SK-N-MC (cell line): ENCODE measurements around the gene LMBRD2.
"Not testable (repeated sequence)": the region's sequence is repeated elsewhere in the genome, so short reads cannot be mapped to it uniquely, and the experiment has no call there.

Experiments used
- DNase-seq: peaks from one replicate; pipeline ENCODE4 v3.0.0-alpha.2; 2011; ENCODE audit warnings: low read depth, low spot score
- H3K27ac ChIP-seq: fragments of 200-600 bp; sonication (generic); 2 replicates; pipeline ENCODE4 v1.5.1; 2016; ENCODE audit warnings: mixed run types
- H3K36me3 ChIP-seq: fragments of 200-600 bp; sonication (generic); 2 replicates; pipeline ENCODE4 v1.6.1; 2017; ENCODE audit warnings: antibody characterized with exemption, low read length, mixed read lengths; ENCODE audit not compliant: insufficient read depth
- H3K4me3 ChIP-seq: fragments of 200-600 bp; sonication (generic); 2 replicates; pipeline ENCODE4 v1.5.1; 2016
- H3K9ac ChIP-seq: fragments of 200-600 bp; sonication (generic); 2 replicates; pipeline ENCODE4 v1.8.0; 2017; ENCODE audit warnings: mixed run types, mixed read lengths; ENCODE audit not compliant: insufficient read length
- H3K9me3 ChIP-seq: fragments of 200-600 bp; sonication (generic); 2 replicates; pipeline ENCODE4 v1.6.1; 2017; ENCODE audit warnings: low read depth, mild to moderate bottlenecking, antibody characterized with exemption, low read length, moderate library complexity, mixed read lengths
- EZH2 ChIP-seq: fragments of 200-600 bp; sonication (generic); IDR thresholded peaks from one replicate; pipeline ENCODE4 v1.6.1; 2017; ENCODE audit warnings: antibody characterized with exemption
- FOXP2 ChIP-seq: optimal IDR thresholded peaks from 2 replicates; pipeline ENCODE3; 2011; ENCODE audit warnings: mild to moderate bottlenecking, moderate library complexity; ENCODE audit not compliant: insufficient read depth; ENCODE audit errors: extremely low read length, control extremely low read depth
- POLR2AphosphoS5 ChIP-seq: IDR thresholded peaks from 2 replicates; pipeline ENCODE4 v1.6.1; 2012; ENCODE audit warnings: mild to moderate bottlenecking, low read depth, low read length, borderline replicate concordance

LMBRD2 gene

DNA sequence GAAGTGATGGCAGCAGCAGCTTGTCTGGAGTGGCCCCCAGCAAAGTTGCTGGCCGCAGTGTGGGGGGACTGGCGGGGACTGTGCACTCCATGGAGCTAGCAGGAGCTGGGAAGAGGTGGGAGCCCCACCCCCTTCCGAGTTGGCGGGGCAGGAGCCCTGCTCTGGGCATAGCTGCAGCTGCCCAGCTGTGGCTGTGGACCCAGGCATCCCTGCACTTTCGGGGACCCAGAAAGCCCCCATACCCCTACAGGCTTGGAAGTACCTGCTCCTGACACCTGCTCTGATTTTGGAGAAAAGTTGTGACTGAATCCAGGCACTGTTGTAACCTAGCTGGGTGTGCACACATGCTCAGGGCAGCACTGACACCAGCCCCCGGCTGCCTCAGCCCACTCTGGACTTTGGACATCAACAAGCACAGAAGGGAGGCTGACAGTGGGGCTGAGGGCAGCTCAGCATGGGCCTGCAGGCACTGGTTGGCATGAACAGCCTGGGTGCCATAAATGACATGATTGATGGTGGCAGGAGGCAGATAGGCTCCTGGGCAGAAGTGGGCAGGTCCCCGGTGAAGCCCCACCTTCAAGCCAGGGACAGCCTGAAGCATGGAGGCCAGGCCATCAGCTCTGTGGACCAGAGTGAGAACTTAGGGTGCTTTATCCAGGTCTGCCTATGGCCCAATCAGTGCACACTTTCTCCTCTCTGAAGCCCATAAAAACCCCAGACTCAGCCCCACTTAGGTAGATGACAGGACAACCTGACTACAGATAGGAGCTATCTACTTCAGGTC, 12.6 kb downstream of the LMBRD2 start:
- Histone ChIP-seq H3K9ac (no peak overlapping the region), H3K27ac (no peak overlapping the region), H3K4me3 (no peak overlapping the region), H3K36me3 (peaks cover 14% of the 10 kb centered on the region), H3K9me3 (no peaks in the 10 kb centered on the region)
- DNase-seq = no peak
- TF ChIP-seq POLR2AphosphoS5 (no peak), FOXP2 (no peak), EZH2 (no peak)

DNA sequence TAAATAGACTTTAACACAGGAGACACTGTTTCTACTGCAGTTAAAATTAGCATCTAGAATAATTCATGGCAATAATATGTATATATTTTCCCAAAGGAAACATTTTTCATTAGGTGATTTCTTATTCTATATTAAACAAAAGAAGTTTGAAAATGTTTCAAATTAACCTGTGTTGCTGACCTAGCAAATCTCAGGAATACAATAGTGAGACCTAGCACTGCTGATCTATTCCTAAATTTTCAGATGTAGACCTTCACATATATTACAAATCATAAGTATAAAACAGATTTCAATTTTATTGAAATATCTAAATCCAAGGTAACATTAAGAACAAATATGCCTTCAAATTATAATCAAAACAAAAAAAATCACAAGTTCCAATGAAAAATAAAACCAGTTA, 15.1 kb downstream of the LMBRD2 start:
- Histone ChIP-seq H3K9me3 (no peaks in the 10 kb centered on the region; the same call in 1 of the 2 replicates), H3K4me3 (no peak overlapping the region), H3K27ac (no peak overlapping the region), H3K36me3 (peaks cover 14% of the 10 kb centered on the region), H3K9ac (no peak overlapping the region)
- DNase-seq = no peak
- TF ChIP-seq EZH2 (no peak), POLR2AphosphoS5 (no peak), FOXP2 (no peak)

DNA sequence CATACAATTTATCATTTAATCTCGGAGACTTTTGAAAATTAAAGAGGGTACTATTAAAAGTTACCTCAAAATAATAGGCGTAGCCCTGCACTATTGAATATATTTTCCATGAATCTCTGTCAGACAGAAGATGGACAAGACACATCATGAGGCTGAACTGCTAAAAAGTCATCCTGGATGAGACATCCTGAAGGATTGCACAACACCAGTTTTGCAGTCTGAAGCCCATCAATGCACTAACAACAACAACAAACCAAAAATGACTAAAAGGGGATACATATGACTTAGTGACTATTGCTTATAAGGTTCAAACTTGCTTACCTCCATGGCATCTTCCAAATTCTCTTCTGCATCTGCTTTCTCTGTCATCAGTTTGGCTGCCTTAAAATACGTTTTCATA, 15.7 kb downstream of the LMBRD2 start:
- no peak for DNase-seq
- Histone ChIP-seq H3K9ac (no peak overlapping the region), H3K36me3 (peaks cover 10% of the 10 kb centered on the region; the same call in 1 of the 2 replicates), H3K9me3 (no peaks in the 10 kb centered on the region; the same call in 1 of the 2 replicates), H3K4me3 (no peak overlapping the region), H3K27ac (no peak overlapping the region)
- TF ChIP-seq FOXP2 = no peak
- TF ChIP-seq EZH2 = no peak

DNA sequence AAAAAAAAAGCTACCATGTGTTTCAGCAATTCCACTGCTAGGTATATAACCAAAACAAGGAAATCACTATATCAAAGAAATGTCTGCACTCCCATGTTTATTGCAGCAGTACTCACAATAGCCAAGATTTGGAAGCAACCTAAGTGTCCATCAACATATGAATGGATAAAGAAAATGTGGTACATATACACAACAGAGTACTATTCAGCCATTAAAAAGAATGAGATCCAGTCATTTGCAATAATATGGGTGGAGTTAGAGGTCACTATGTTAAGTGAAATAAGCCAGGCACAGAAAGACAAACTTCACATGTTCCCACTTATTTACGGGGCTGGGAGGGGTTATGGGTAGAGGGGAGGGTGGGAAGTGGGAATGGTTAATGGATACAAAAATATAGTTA, 18.7 kb downstream of the LMBRD2 start:
- H3K9ac ChIP-seq, H3K4me3 ChIP-seq, H3K27ac ChIP-seq, DNase-seq, H3K36me3 ChIP-seq, H3K9me3 ChIP-seq: not testable (repeated sequence)

DNA sequence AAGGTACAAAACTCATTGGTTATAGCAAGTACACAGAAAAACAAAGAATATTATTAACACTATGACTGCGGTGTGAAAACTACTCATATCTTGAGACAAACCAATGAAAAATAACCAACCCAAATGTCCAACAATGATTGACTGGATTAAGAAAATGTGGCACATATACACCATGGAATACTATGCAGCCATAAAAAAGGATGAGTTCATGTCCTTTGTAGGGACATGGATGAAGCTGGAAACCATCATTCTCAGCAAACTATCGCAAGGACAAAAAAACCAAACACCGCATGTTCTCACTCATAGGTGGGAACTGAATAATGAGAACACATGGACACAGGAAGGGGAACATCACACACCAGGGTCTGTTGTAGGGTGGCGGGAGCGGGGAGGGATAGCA, 22.0 kb downstream of the LMBRD2 start:
- H3K9me3 ChIP-seq, H3K36me3 ChIP-seq, DNase-seq, H3K27ac ChIP-seq, H3K4me3 ChIP-seq, H3K9ac ChIP-seq: not testable (repeated sequence)

DNA sequence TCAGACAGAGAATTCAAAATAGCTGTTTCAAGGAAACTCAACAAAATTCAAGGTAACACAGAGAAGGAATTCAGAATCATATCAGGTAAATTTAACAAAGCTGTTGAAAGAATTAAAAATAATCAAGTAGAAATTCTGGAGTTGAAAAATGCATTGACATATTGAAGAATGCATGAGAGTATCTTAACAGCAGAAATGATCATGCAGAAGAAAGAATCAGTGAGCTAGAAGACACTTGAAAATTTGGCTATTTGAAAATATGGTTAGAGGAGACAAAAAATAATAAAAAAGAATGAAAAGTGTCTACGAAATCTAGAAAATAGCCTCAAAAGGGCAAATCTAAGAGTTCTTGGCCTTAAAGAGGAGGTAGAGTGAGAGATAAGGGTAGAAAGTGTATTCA, 22.9 kb downstream of the LMBRD2 start:
- TF ChIP-seq EZH2 (no peak), POLR2AphosphoS5 (no peak), FOXP2 (no peak)
- no peak overlapping the region for H3K27ac ChIP-seq
- no peak overlapping the region for H3K9ac ChIP-seq
- no peak overlapping the region for H3K4me3 ChIP-seq
- DNase-seq = no peak
- peaks cover 4% of the 10 kb centered on the region; the same call in 1 of the 2 replicates for H3K36me3 ChIP-seq
- no peaks in the 10 kb centered on the region; the same call in 1 of the 2 replicates for H3K9me3 ChIP-seq

DNA sequence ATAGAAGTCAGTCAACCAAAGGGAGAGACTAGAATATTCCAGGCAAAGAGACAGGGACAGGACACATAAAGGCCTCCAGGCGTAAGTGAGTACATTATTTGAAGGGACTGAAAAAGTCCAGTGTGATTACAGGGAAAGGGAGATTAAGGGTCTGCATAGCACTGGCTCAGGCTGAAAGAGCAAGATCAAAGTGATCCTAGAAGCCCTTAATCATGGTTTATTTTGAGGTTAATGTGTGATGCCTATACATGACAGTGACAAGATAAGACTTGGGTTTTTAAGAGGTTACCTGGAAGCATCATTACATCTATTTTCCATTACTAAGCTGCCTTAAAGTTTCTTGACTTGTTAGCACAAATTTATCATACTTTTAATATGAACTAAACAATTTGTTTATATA, 25.8 kb downstream of the LMBRD2 start:
- H3K4me3 ChIP-seq = no peak overlapping the region
- DNase-seq = no peak
- TF ChIP-seq POLR2AphosphoS5 (no peak), FOXP2 (no peak), EZH2 (no peak)
- no peaks in the 10 kb centered on the region for H3K9me3 ChIP-seq
- peaks cover 4% of the 10 kb centered on the region; the same call in 1 of the 2 replicates for H3K36me3 ChIP-seq
- H3K9ac ChIP-seq = no peak overlapping the region
- H3K27ac ChIP-seq = no peak overlapping the region

DNA sequence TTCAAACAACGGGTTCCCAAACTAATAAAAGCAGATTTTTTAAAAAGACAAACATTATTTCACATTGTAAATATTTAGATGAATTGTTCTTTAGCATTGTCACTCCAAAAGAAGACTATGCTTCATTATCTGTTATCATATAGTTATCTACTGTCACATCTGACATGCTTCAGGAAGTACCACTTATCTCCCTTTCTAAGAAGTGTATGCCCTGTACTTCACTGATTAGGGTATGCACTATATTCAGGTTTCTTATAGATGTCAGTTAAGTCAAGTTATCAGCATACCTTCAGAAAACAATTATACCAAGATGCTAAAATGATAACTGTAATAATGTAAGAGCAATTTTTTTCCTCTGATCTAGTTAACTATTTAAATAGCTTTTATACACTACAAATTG, 40.4 kb downstream of the LMBRD2 start:
- Histone ChIP-seq H3K9me3 (no peaks in the 10 kb centered on the region), H3K4me3 (no peak overlapping the region), H3K36me3 (peaks cover 25% of the 10 kb centered on the region), H3K9ac (no peak overlapping the region), H3K27ac (no peak overlapping the region)
- DNase-seq = no peak
- TF ChIP-seq POLR2AphosphoS5 (no peak), FOXP2 (no peak), EZH2 (no peak)

DNA sequence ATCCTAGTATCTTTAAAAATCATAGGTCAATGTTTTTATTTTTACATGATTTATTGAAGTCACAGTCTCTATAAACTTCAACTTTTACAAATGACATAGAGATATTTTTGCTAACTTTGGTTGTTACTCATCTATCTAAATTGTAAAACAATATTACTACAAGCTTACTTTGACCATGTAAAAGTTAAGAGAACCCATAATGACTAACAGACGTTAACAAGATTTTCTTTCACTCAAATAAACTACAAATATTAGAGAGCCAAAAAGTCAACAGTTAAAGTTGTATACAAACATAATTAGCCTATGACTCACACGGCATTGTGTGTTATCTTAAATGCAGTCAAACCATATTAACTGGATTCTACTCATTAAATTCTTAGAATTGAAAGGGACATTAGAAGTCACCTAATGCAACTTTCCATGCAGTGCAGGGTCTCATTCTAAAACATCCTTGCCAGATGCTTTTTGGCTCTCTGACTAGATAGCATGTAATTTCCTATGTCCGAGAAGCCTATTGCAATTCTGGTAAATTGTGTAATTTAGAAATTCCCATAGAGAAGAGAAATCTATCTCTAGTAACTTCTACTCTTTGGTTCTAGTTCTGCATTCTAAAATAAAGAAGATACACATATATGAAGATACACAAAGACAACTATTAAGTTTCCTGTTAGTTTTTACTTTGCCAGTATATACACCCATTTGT, 42.8 kb downstream of the LMBRD2 start:
- Histone ChIP-seq H3K9ac (no peak overlapping the region), H3K4me3 (no peak overlapping the region), H3K27ac (no peak overlapping the region), H3K36me3 (peaks cover 25% of the 10 kb centered on the region), H3K9me3 (no peaks in the 10 kb centered on the region)
- TF ChIP-seq FOXP2 (no peak), EZH2 (no peak), POLR2AphosphoS5 (no peak)
- no peak for DNase-seq
